Liver (tissue), 9 donors: Measurements from ENCODE around the gene ACTN1. TPM values are rescaled to one million over a fixed set of nuclear protein-coding genes. Genes with fewer than 3 reads are reported as not detected.

ENCODE experiments used
- DNase-seq: peaks from one replicate; pipeline ENCODE4 v3.0.0-alpha.2; 2017; ENCODE audit warnings: low spot score
- H3K27ac ChIP-seq, 2 donors: one replicate each; pipeline ENCODE4 v1.7.0; 2013; ENCODE audit warnings: inconsistent platforms in 2 of 2, low read length in 2 of 2, control low read depth in 1 of 2, low read depth in 1 of 2, mild to moderate bottlenecking in 1 of 2
- H3K27me3 ChIP-seq, 4 donors: one replicate each; pipeline versions ENCODE4 v1.6.1 to v1.7.0; 2013; ENCODE audit warnings: low read length in 3 of 4, inconsistent platforms in 1 of 4, mild to moderate bottlenecking in 1 of 4, moderate library complexity in 1 of 4; ENCODE audit not compliant: control insufficient read depth in 4 of 4, insufficient read depth in 4 of 4
- H3K36me3 ChIP-seq, 4 donors: one replicate each; pipeline versions ENCODE4 v1.6.1 to v1.7.0; 2013; ENCODE audit warnings: low read length in 3 of 4, mild to moderate bottlenecking in 3 of 4, low read depth in 1 of 4, moderate library complexity in 1 of 4; ENCODE audit not compliant: control insufficient read depth in 4 of 4, insufficient read depth in 3 of 4
- H3K4me1 ChIP-seq, 4 donors: one replicate each; pipeline versions ENCODE4 v1.6.1 to v1.7.0; 2013; ENCODE audit warnings: low read length in 3 of 4, mild to moderate bottlenecking in 3 of 4, moderate library complexity in 1 of 4; ENCODE audit not compliant: control insufficient read depth in 4 of 4, insufficient read depth in 4 of 4
- H3K4me3 ChIP-seq, 3 donors: one replicate each; pipeline versions ENCODE4 v1.6.1 to v1.7.0; 2013; ENCODE audit warnings: low read length in 3 of 3, control low read depth in 1 of 3, low read depth in 1 of 3, mild to moderate bottlenecking in 1 of 3
- H3K9ac ChIP-seq, 2 donors: one replicate each; pipeline ENCODE4 v1.7.0; 2013; ENCODE audit warnings: low read length in 2 of 2, mild to moderate bottlenecking in 2 of 2, moderate library complexity in 2 of 2, control low read depth in 1 of 2, low read depth in 1 of 2
- H3K9me3 ChIP-seq, 4 donors: one replicate each; pipeline versions ENCODE4 v1.6.1 to v1.7.0; 2013; ENCODE audit warnings: low read length in 3 of 4; ENCODE audit not compliant: control insufficient read depth in 4 of 4
- ATF3 ChIP-seq: IDR thresholded peaks from 2 replicates; pipeline ENCODE4 v1.6.1; 2016; ENCODE audit warnings: antibody characterized with exemption
- CTCF ChIP-seq: fragments of 150-350 bp; IDR thresholded peaks from 2 replicates; pipeline ENCODE4 v1.5.1; 2017; ENCODE audit warnings: improper control_type of control experiment, low read depth, low read length; ENCODE audit not compliant: missing input control
- EGR1 ChIP-seq, 2 donors: IDR thresholded peaks; 2 replicates each; pipeline ENCODE4 v1.6.1; 2016 to 2018; ENCODE audit warnings: antibody characterized with exemption in 2 of 2, low read depth in 2 of 2
- FOXA1 ChIP-seq: IDR thresholded peaks from 2 replicates; pipeline ENCODE4 v1.6.1; 2016; ENCODE audit warnings: antibody characterized with exemption
- FOXA2 ChIP-seq: IDR thresholded peaks from 2 replicates; pipeline ENCODE4 v1.6.1; 2016; ENCODE audit warnings: antibody characterized with exemption
- GABPA ChIP-seq, 2 donors: IDR thresholded peaks in 1 of 2; conservative IDR thresholded peaks in 1 of 2; 2 replicates each; pipeline ENCODE4 v1.6.1; 2016; ENCODE audit warnings: antibody characterized with exemption in 2 of 2, mild to moderate bottlenecking in 1 of 2, moderate library complexity in 1 of 2
- HNF4A ChIP-seq, 2 donors: conservative IDR thresholded peaks; 2 replicates each; pipeline ENCODE4 v1.6.1; 2016; ENCODE audit warnings: antibody characterized with exemption in 2 of 2, mild to moderate bottlenecking in 2 of 2
- HNF4G ChIP-seq: IDR thresholded peaks from 2 replicates; pipeline ENCODE4 v1.6.1; 2016; ENCODE audit warnings: antibody characterized with exemption
- JUND ChIP-seq, 2 donors: IDR thresholded peaks; 2 replicates each; pipeline ENCODE4 v1.6.1; 2016; ENCODE audit warnings: antibody characterized with exemption in 2 of 2
- NR2F2 ChIP-seq: IDR thresholded peaks from 2 replicates; pipeline ENCODE4 v1.6.1; 2016; ENCODE audit warnings: antibody characterized with exemption
- RAD21 ChIP-seq, 2 donors: IDR thresholded peaks; 2 replicates each; pipeline ENCODE4 v1.6.1; 2016; ENCODE audit warnings: antibody characterized with exemption in 2 of 2, mild to moderate bottlenecking in 2 of 2
- REST ChIP-seq: IDR thresholded peaks from 2 replicates; pipeline ENCODE4 v1.6.1; 2016; ENCODE audit warnings: antibody characterized with exemption, mild to moderate bottlenecking
- RXRA ChIP-seq, 2 donors: IDR thresholded peaks; 2 replicates each; pipeline ENCODE4 v1.6.1; 2017 to 2018; ENCODE audit warnings: antibody characterized with exemption in 2 of 2, mild to moderate bottlenecking in 1 of 2
- SP1 ChIP-seq: IDR thresholded peaks from 2 replicates; pipeline ENCODE4 v1.6.1; 2018; ENCODE audit warnings: antibody characterized with exemption, mild to moderate bottlenecking
- TAF1 ChIP-seq: conservative IDR thresholded peaks from 2 replicates; pipeline ENCODE4 v1.6.1; 2016; ENCODE audit warnings: antibody characterized with exemption, mild to moderate bottlenecking
- YY1 ChIP-seq: IDR thresholded peaks from 2 replicates; pipeline ENCODE4 v1.6.1; 2016; ENCODE audit warnings: antibody characterized with exemption, mild to moderate bottlenecking
- ZBTB33 ChIP-seq: IDR thresholded peaks from 2 replicates; pipeline ENCODE4 v1.6.1; 2016; ENCODE audit warnings: antibody characterized with exemption
- WGBS: extraction: QIAGEN DNeasy Blood & Tissue Kit; methylation state at CpG from one replicate; pipeline ENCODE4 v1.1.7; 2013; 5-methylcytosine and 5-hydroxymethylcytosine counted together
- polyA plus RNA-seq, 2 donors: library from polyadenylated mRNA; stranded (reverse) in 1 of 2; unstranded in 1 of 2; fragments of 200-250 nt in 1 of 2; fragments of >200 nt in 1 of 2; fragmentation: Nextera tagmentation in 1 of 2; extraction: Ambion mirVana in 1 of 2; gene quantifications; one replicate each; pipeline versions ENCODE4 v1.2.1 to v1.2.3, GENCODE V29; 2013 to 2015
- total RNA-seq, 2 donors: library from RNA; depleted of rRNA; stranded (reverse); fragments of >200 nt; gene quantifications; one replicate each; pipeline ENCODE4 v1.2.3, GENCODE V29; 2014
- TF ChIP-seq, protein P1 (sequence below): IDR thresholded peaks from 2 replicates; pipeline ENCODE4 v1.6.1; 2016; ENCODE audit warnings: antibody characterized with exemption
- donor health status: healthy.
- donor health status: healthy.
- donor health status: healthy.
- donor health status: healthy.
- donor health status: healthy.

ACTN1 gene
- total and polyA plus RNA-seq, 4 donors, result 36.2 to 100 (median 63.1) TPM

- no peak for TF ChIP-seq CTCF
Measured at GRCh38 chr14:68931063-68931462, 48.0 kb downstream of the ACTN1 start (continued).

GRCh38 chr14:68929623-68930307 is 49.3 kb downstream of the ACTN1 start:
- H3K27ac ChIP-seq, result peak overlapping the region; percentile 62 to 70
- no peaks in the 10 kb centered on the region for H3K27me3 ChIP-seq
- peaks cover 0 to 2% (median 0%) of the 10 kb centered on the region in 4 donors for H3K36me3 ChIP-seq
- peaks cover 3 to 21% (median 15%) of the 10 kb centered on the region in 4 donors for H3K4me1 ChIP-seq
- TF ChIP-seq ZBTB33 (no peak), NR2F2 (no peak), HNF4A (conservative IDR thresholded peaks at IDR 0.05) (no peak), REST (no peak), YY1 (no peak), TAF1 (no peak), FOXA2 (no peak), FOXA1 (no peak), JUND (IDR thresholded peaks at IDR 0.05) (no peak), GABPA (IDR thresholded peaks at IDR 0.05 in 1 of 2, conservative IDR thresholded peaks at IDR 0.05 in 1 of 2) (no peak), ATF3 (no peak), EGR1 (IDR thresholded peaks at IDR 0.05; ENCODE audit: low read depth in 2 of 2) (no peak), HNF4G (no peak), CTCF (no peak), RAD21 (IDR thresholded peaks at IDR 0.05) (no peak), RXRA (IDR thresholded peaks at IDR 0.05) (no peak), SP1 (no peak)
- TF ChIP-seq, protein P1, sequence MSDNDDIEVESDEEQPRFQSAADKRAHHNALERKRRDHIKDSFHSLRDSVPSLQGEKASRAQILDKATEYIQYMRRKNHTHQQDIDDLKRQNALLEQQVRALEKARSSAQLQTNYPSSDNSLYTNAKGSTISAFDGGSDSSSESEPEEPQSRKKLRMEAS, result no peak
- 90% methylated on average over 12 of the region's 12 CpGs for WGBS
- H3K4me3 ChIP-seq, result no peak overlapping the region
- no peak for DNase-seq
- no peak overlapping the region for H3K9ac ChIP-seq
- H3K9me3 ChIP-seq, result no peaks in the 10 kb centered on the region
